Measurements from ENCODE around the gene DLX3. TPM values are rescaled to one million over a fixed set of nuclear protein-coding genes. Genes with fewer than 3 reads are reported as not detected.

DLX3 gene
- total RNA-seq, 1 experiment from 2014 or later, result 0.17 TPM

DNA sequence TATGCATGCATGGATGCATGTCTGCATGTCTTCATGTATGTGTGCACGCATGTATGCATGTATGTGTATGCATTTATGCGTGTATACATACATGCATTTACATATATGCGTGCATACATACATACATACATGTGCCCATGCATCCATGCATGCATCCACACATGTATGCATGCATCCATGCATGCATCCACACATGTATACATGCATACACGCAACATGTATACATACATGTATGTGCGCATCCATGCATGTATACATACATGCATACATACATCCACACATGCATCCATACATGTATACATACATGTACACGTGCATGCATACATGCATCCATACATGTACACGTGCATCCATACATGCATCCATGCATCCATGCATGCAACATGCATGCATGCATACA is 29.8 kb upstream of the DLX3 start:
- no peak for DNase-seq (ENCODE audit: low spot score)

DNA sequence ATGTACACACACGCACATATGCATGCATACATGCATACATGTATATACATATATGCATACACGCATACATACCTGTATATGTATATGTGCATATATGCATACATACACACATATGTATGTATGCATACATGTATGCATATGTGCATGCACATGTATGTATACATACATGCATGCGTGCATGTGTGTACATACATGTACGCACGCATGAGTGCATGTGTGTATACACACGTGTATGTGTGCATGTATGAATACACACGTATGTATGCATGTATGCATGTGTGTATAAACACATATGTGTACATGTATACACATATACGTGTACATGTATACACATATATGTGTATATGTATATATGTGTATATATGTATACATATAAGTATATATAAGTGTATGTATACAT is 28.5 kb upstream of the DLX3 start:
- no peak for DNase-seq (ENCODE audit: low spot score)

GRCh38 chr17:50022463-50023130 is 27.6 kb upstream of the DLX3 start:
- DNase-seq (ENCODE audit: low spot score), result no peak

GRCh38 chr17:50021681-50022370 is 26.8 kb upstream of the DLX3 start:
- no peak for DNase-seq (ENCODE audit: low spot score)

DNA sequence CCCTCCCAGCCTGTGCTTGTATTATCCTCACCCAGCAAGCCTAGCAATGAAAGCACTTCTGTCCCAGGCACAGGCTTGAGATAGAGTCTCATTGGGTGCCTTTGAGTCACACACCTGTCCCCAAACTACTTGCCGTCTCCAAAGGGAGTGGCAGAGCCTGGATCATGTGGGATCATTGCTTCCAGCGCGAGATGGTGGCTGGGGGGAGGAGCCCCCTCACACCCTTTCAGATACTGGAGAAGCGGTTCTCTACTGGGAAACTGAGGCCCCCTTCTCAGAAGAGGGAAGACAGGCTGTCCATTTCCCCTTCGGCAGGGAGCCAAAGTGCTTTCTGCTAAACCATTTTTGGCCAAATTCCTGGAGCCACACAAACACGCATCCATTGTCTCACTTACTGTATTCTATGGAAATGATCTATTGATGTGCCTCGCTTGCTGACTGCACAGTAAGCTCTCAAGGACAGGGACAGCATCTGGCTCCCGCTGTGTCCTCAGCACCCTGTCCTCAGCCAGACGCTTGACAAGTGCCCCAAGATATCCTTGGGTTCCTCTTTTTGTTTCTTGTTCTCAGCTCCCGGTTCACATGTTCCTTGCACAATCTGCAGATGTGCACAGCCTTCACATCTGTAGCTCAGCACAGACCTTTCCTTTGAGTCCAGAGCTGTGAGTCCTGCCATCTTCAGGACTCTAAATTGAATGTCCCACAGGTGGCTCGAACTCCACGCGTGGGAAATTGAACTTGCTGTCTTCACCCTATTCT is 26.0 kb upstream of the DLX3 start:
- no peak for DNase-seq (ENCODE audit: low spot score)

DNA sequence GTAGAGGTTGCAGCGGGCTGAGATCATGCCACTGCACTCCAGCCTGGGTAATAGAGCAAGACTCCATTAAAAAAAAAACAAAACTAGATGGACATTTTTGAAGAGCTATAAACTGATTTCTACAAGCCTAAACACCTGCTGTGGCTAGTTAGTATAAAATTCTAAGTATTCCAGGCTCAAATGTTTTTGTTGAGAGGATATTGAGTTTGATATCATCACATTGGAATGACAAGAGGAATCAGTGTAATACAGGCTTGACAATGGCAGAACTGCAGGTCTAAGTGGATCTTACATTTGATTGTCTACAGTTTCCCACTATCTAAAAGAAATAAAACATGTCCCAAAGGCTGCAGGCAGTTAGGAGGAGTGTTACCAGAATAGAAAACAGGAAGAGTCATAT is 23.9 kb upstream of the DLX3 start:
- no peak for DNase-seq (ENCODE audit: low spot score)

DNA sequence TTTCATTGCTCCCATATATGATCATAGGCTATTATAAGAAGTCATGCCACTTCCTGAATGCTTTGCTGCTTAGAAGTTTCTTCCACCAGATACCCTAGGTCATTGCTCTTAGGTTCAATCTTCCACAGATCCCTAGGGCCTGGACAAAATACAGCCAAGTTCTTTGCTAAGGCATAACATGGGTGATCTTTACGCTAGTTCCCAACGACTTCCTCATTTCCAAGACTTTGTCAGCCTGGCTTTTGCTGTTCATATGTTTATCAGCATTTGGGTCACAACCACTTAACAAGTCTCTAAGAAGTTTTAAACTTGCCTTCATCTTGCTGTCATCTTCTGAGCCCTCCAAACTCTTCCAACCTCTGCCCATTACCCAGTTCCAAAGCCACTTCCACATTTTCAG is 20.1 kb upstream of the DLX3 start:
- DNase-seq (ENCODE audit: low spot score), result no peak

GRCh38 chr17:50014471-50015088 is 19.6 kb upstream of the DLX3 start:
- no peak for DNase-seq (ENCODE audit: low spot score)

GRCh38 chr17:50013079-50013478 is 18.1 kb upstream of the DLX3 start:
- no peak for DNase-seq (ENCODE audit: low spot score)

GRCh38 chr17:50009282-50009681 is 14.3 kb upstream of the DLX3 start:
- no peak for DNase-seq (ENCODE audit: low spot score)

GRCh38 chr17:50003911-50004310 is 8.9 kb upstream of the DLX3 start:
- DNase-seq (ENCODE audit: low spot score), result no peak

- peak; percentile 2 for DNase-seq (ENCODE audit: low spot score)
Observed at GRCh38 chr17:49998836-49999511, 4.0 kb upstream of the DLX3 start.

GRCh38 chr17:49997773-49998703 is 3.0 kb upstream of the DLX3 start:
- DNase-seq (ENCODE audit: low spot score), result peak; percentile 93

- DNase-seq (ENCODE audit: low spot score), result peak; percentile 11
Observed at GRCh38 chr17:49997301-49997650, 2.3 kb upstream of the DLX3 start.

DNA sequence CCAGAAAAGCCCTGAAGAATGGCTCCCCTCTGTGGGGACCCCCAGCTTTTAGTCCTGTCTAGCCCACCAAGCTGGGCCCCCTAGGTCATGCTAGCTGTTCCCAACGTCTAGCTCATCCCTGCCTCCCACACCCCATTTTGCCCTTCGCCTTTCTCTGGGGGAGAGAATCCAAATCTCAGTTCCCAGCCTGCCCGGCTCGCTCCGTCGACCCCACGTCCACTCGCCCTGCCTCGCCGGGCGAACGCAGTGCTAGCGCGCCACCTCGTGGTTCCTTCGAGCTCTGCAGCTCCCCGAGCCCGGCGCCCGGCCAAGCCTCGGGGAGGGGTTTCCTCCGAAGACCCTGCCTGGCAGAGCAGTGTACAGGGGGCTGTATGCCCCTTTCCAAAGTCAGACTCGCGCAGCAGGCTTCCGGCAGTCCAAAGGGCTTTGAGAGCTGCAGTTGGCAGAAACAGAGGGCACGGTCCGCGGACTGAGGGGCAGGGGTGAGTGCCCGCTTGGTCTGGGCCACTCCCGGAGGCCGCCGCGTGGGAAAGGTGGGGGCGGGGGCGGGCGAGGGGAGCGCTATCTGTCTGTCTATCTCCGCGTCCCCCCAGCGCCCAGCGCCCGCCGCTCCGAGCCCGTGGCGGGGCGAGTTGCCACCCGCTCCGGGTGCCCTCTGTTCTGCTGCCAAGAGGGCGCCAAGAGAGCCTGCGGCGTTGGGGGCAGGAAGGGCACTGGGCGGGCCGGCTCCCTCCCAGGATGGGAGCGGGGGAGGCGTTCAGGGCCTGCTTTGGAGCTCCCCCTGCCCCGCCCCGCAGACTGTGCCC is 1.7 kb upstream of the DLX3 start:
- peak; percentile 47 for DNase-seq (ENCODE audit: low spot score)

DNA sequence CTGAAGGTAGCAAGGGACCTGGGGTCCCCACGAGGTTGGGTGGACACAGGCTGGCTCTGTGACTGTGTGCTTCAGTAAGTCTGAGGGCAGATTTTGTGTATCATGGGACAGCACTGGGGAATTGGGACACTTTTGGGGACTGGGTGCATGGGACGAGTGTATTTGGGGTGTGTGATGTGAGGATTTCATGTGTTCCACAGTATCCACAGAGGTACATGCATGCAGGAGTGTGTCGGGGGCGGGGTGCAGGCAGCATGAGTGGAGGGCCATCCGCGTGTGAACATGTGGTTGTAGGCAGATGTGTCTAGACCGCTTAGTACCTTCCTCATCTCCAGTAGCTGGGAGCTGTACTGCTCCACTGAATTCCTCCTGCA is 1.1 kb upstream of the DLX3 start:
- DNase-seq (ENCODE audit: low spot score), result peak; percentile 4

- DNase-seq (ENCODE audit: low spot score), result no peak
Observed at GRCh38 chr17:49994085-49995054, 654 bp downstream of the DLX3 start.

GRCh38 chr17:49993423-49994060 is 1.5 kb downstream of the DLX3 start:
- DNase-seq (ENCODE audit: low spot score), result no peak

Data from H4 (cell line).